HEK293 (cell line): Measurements from ENCODE around the gene ZFAND2B.
A peak's percentile ranks its signal among the peaks of the same experiment; 100 is the strongest.

Experiments used
- KLF16 ChIP-seq: fragments of 450-650 bp; formaldehyde crosslinking; IDR thresholded peaks from 2 replicates; pipeline ENCODE4 v1.5.1; 2017; ENCODE audit warnings: missing biosample characterization, missing genetic modification characterization
- KLF17 ChIP-seq: fragments of 450-650 bp; formaldehyde crosslinking; IDR thresholded peaks from 2 replicates; pipeline ENCODE4 v1.5.1; 2016; ENCODE audit warnings: missing biosample characterization, missing genetic modification characterization
- PRDM10 ChIP-seq: fragments of 450-650 bp; formaldehyde crosslinking; IDR thresholded peaks from 2 replicates; pipeline ENCODE4 v1.5.1; 2016; ENCODE audit warnings: missing biosample characterization, missing genetic modification characterization
- SALL2 ChIP-seq: fragments of 450-650 bp; formaldehyde crosslinking; IDR thresholded peaks from 2 replicates; pipeline ENCODE4 v1.5.0; 2017; ENCODE audit warnings: missing biosample characterization, mild to moderate bottlenecking, missing genetic modification characterization, borderline replicate concordance
- SP2 ChIP-seq: fragments of 450-650 bp; formaldehyde crosslinking; IDR thresholded peaks from 2 replicates; pipeline ENCODE4 v1.5.1; 2016; ENCODE audit warnings: missing biosample characterization, missing genetic modification characterization
- SP7 ChIP-seq: fragments of 450-650 bp; formaldehyde crosslinking; IDR thresholded peaks from 2 replicates; pipeline ENCODE4 v1.5.1; 2016; ENCODE audit warnings: missing biosample characterization, missing genetic modification characterization
- ZEB2 ChIP-seq: fragments of 450-650 bp; formaldehyde crosslinking; IDR thresholded peaks from 2 replicates; pipeline ENCODE4 v1.5.1; 2016; ENCODE audit warnings: missing biosample characterization, missing genetic modification characterization
- ZFP37 ChIP-seq: fragments of 450-650 bp; formaldehyde crosslinking; IDR thresholded peaks from 2 replicates; pipeline ENCODE4 v1.5.1; 2016; ENCODE audit warnings: missing biosample characterization, missing genetic modification characterization
- ZNF148 ChIP-seq: fragments of 450-650 bp; formaldehyde crosslinking; IDR thresholded peaks from 2 replicates; pipeline ENCODE4 v1.5.0; 2017; ENCODE audit warnings: missing biosample characterization, missing genetic modification characterization, borderline replicate concordance
- ZNF48 ChIP-seq: fragments of 450-650 bp; formaldehyde crosslinking; IDR thresholded peaks from 2 replicates; pipeline ENCODE4 v1.5.1; 2016; ENCODE audit warnings: missing biosample characterization, missing genetic modification characterization
- ZNF518A ChIP-seq: fragments of 450-650 bp; formaldehyde crosslinking; conservative IDR thresholded peaks from 2 replicates; pipeline ENCODE4 v1.5.1; 2016; ENCODE audit warnings: low read depth, missing biosample characterization, missing genetic modification characterization
- ZNF629 ChIP-seq: fragments of 450-650 bp; formaldehyde crosslinking; IDR thresholded peaks from 2 replicates; pipeline ENCODE4 v1.5.1; 2017; ENCODE audit warnings: missing biosample characterization, missing genetic modification characterization
- ZNF692 ChIP-seq: fragments of 450-650 bp; formaldehyde crosslinking; IDR thresholded peaks from 2 replicates; pipeline ENCODE4 v1.5.1; 2016; ENCODE audit warnings: missing biosample characterization, missing genetic modification characterization
- ZNF76 ChIP-seq: fragments of 450-650 bp; formaldehyde crosslinking; IDR thresholded peaks from 2 replicates; pipeline ENCODE4; 2016; ENCODE audit warnings: low read depth, missing biosample characterization, missing genetic modification characterization, borderline replicate concordance

Gene ZFAND2B

GRCh38 chr2:219245148-219245898 lies 38.7 kb downstream of the ZFAND2B start, which contains the start of the genes GLB1L and STK16 (continued):
- TF ChIP-seq KLF16 (tag by site-specific recombination): peak; percentile 36; the same call in 1 of the 2 replicates
- TF ChIP-seq SP2 (tag by site-specific recombination): peak; percentile 69
- TF ChIP-seq ZNF518A (tag by site-specific recombination): peak; percentile 49; the same call in 1 of the 2 replicates
- peak; percentile 67 for TF ChIP-seq ZNF692
- no peak for TF ChIP-seq ZNF48 (tag by site-specific recombination)
- TF ChIP-seq SALL2 (tag by site-specific recombination): no peak
- TF ChIP-seq ZNF629: peak; percentile 79
- 0 out of 2 replicates have a peak, but pooled peaks have one; percentile 38 for TF ChIP-seq KLF17 (tag by site-specific recombination)
- TF ChIP-seq ZEB2 (tag by site-specific recombination): peak; percentile 73
- peak; percentile 27; the same call in 1 of the 2 replicates for TF ChIP-seq ZNF76 (tag by site-specific recombination)
- TF ChIP-seq ZFP37 (tag by site-specific recombination): 0 out of 2 replicates have a peak, but pooled peaks have one; percentile 57
- TF ChIP-seq SP7 (tag by site-specific recombination): peak; percentile 41; the same call in 1 of the 2 replicates
- TF ChIP-seq ZNF148 (tag by site-specific recombination): no peak
- peak; percentile 73 for TF ChIP-seq PRDM10
